Activated naive CD4-positive, alpha-beta T cell (primary cell): ENCODE results near the gene PPP3R1.

ENCODE experiments used
- DNase-seq, 4 experiments: peaks; one replicate each; lab custom pipeline; 2025; lab: John Stamatoyannopoulos, UW

Gene PPP3R1

DNA sequence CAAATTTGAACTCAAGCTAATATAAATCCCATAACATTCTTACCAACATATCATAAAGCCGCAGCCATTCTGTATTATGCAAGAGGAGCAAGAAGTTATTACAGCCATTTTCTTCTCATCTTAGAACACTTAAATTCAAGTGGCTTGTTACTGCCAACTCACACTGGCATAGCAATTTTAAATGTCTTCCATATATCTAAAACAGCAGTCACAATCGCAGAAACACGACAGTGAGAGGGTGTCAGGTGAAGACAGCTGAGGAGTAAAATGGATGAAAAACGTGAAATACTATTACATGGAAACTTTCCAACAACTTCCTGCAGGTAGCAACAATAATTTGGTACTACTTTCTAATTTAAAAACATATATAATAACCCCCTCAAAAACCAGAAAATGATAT, 17.9 kb downstream of the PPP3R1 start:
- DNase-seq = no peak

DNA sequence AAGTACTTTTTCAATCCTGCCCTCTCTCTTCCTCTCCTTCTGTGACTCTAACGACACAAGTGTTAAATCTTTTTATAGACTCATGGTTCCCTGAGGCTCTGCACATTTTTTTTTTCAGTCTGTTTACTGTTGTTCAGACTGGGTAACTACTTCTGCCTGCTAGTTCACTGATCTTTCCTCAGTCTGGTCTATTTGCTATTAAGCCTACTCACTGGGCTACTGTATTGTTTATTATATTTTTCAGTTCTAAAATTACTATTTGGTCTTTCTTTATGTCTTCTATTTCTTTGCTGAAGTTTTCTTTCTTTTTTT, 21.3 kb downstream of the PPP3R1 start:
- no peak for DNase-seq

DNA sequence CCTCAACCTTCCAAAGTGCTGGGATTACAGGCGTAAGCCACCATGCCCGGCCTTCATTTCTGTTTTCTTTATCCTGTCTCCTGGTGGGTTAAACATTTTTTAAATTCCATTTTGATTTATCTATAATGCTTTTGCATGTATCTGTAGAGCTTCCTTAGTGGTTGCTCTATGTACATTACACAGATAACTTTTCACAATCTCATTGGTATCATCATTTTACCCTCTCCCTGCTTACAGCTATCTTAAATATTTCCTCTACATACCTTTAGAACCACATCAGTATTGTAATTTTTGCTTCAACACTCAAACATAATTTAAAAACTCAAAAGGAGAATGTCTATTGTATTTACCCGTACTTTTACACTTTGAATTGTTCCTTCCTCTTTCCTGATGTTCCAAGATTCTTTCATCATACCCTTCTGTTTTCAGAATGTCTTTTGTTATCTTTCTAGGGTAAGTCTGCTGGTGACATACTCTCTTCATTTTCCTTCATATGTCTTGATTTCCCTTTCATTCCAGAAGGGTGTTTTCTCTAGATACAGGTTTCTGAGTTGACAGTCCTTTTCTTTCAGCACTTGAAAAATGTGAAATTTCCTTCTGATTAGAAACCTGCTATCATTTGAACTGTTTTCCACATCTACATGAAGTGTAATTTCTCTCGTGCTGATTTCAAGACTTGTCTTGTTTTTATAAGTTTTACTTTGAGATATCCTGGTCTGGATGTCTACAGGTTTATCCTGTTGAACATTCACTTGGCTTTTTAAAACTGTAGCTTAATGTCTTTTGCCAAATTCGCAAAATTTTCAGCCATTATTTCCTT, 21.9 kb downstream of the PPP3R1 start:
- no peak for DNase-seq

DNA sequence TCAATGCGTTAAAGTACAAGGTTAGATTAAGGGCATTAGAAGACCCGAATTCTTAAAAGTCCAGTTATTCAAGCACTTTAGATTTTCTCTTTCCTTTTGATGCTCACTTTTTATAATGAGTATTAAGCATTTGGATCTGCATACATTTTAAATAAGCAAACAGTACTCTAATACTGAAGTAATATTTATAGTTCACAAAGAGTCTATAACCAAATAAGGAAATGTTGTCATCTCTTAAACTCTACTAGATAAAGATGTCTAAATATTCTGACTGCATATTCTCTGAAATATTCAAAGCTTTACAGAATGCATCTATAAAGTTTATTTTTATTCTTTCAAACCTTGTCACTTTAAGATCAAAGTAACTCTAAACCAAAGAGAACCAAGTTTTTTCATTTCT, 25.5 kb downstream of the PPP3R1 start:
- no peak for DNase-seq

DNA sequence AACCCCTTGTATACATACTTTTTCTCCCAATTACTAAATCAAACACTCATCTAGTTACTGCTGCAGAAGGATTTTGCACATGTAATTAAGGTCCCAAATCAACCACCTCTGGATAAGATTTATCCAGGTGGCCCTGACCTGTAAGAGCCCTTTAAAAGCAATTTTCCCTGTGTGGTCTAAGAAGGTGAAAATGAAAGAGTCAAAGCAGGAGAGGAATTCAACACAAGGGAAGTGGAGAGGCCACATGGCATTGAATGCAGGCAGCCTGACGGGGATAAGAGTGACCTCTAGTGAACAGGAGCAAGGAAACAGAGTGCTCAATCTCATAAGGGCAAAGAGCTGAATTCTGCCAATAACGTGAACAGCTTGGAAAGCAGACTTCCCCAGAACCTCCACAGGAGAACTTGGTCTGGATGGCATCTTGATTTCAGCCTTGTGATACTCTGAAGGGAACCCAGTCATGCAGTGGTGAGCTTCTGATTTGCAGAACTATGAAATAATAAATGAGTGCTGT, 27.2 kb downstream of the PPP3R1 start:
- no peak for DNase-seq

DNA sequence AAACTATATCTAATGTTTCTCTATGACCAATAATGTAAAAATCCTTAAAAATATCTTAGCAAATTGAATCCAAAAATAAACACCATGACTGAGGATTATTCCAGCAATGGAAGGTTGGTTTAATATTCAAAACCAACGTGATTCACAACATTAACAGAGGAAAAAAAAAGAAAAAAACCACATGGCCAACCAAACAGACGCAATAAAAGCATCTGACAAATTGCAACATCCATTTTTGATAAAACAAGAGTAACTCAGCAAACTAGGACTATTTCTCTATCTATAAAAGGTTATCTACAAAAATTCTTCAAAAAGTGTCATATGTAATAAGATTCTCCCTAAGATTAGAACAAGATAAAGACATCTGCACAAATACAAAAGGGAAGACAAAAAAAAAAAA, 28.9 kb downstream of the PPP3R1 start:
- DNase-seq = no peak

DNA sequence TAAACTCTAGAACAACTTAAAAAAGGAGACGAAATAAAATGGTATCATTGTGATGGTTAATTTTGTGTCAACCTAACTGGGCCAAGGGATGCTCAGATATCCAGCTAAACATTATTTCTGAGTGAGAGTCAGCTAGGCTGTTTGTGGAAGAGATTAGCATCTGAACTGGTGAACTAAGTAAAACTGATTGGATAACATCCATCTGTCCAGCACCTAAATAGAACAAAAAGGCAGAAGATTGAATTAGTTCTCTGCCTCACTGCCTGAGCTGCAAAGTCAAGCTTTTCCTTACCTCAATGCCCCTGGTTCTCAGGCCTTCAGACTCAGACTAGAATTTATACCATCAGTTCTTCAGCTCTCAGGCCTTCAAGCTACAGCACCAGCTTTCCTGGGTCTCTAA, 30.0 kb downstream of the PPP3R1 start:
- DNase-seq = no peak

DNA sequence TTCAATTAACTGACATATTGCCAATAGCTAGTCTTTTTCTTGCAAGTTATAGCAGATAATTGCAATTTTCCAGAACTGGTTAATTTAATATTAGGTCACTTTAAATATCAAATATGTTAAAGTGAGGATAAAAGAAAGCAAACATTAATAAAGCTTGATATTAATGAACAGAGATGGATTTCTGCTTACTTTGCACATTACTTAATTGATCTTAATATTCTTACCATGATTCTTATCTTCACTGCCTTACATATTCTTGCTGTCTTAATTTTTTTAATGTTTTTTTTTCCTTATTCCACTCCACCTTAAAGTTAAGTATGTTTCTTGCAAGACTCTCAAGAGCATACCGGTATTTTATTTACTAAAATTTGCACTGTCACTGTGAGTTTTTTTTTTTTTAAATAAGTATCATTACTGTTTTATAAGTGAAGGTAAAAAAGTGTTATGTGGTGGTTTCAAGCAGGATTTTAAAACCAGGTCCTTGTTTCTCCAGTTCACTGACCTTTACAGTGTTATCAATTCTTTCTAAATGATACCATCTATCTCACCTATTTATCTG, 33.9 kb downstream of the PPP3R1 start:
- DNase-seq = no peak

DNA sequence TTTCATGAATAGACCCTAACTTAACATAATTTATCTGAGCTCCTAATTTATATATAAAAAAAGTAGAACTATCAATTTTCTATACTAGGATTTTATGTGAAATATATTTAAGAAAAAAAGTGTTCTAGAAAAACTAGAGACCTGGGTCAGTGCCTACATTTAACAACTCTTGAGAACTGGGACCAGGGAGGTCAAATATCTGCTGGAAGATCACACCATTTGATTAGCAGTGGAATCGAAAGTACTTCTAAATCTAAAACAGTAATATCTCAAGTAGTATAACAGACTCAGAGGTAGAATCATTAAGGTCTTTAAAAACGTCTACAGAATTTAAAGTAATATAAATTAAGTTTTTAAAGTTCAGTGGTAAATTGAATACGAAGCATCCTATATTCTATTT, 34.6 kb downstream of the PPP3R1 start:
- DNase-seq = no peak

DNA sequence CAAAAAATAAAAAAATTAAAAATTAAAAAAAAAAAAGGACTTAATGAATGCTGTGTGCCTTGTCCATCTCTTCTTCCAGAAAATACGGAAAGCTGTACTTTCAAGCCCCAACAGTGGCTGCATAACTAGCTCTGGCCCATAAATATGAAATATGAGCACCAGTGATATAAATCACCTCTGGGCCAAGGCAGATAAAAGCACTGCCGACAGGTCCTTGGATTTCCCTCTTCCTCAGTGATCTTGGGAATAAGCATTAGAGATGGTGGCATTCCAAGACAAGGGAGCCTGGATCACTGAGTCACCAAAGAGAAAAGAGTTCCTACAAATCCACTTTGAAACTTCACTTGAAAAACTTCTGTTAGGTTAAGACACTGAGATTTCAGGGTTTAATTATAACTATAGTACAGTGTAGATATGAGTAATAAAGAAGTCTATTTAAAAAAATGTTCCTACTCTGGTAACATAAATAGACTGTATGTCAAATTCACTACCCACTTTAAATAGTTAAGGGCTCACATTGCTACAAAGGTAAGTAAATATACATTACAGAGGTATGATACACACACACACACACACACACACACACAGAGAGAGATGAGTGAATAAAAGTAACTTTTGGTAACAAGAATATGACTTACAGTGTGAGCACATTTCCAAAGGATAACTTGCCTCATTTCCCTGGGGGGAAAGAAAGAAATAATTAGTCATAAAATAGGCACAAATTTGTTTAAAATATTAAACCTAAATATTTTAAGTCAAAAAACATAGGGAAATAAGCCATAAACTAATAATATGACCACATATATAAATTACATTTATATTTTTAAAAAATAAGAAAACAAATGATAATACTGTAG, 35.6 kb downstream of the PPP3R1 start:
- no peak for DNase-seq

DNA sequence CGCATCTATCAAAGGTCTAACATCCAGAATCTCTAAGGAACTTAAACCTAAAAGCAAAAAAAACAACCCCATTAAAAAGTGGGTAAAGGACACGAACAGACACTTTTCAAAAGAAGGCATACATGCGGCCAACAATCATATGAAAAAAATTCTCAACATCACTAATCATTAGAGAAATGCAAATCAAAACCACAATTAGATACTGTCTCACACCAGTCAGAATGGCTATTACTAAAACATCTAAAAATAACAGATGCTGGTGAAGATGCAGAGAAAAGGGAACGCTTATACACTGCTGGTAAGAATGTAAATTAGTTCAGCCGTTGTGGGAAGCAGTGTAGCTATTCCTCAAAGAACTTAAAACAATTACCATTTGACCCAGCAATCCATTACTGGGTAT, 38.0 kb downstream of the PPP3R1 start:
- no peak for DNase-seq

DNA sequence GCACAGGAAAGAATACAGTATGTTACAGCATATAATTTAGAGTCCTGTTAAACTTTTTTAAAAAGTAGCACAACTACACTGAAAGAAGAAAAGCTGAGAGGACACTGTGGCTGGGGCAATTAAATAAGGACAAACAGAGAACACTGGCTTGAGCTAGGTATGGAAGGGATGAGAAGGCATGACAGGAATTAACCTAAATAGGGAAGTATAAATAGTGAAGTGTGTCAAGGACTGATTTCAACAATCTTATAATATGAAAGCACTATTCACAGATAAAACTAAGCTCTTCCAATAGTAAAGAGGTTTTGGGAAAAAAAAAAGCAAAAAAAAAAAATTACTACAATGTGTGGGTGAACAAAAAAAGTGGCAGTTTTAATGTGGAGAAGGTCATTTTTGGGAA, 45.5 kb downstream of the PPP3R1 start:
- no peak for DNase-seq

DNA sequence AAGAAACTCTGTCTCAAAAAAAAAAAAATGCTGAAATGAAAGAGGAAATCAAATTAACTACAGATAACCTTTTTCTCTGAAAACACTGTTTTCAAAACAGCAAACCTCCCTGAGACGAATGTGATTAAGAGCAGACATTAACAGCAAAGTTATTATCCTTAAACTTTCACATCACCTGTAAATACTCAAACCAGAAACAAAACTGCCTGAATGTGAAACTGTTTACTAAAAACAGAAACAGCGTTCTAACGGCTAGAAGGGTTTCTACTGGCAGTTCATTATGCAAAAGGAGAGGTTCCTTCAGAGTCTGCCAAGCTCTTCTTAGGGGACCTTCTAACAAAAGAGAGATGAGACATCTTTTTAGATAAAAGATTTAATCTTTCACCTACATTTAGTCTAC, 48.7 kb downstream of the PPP3R1 start:
- DNase-seq = no peak

DNA sequence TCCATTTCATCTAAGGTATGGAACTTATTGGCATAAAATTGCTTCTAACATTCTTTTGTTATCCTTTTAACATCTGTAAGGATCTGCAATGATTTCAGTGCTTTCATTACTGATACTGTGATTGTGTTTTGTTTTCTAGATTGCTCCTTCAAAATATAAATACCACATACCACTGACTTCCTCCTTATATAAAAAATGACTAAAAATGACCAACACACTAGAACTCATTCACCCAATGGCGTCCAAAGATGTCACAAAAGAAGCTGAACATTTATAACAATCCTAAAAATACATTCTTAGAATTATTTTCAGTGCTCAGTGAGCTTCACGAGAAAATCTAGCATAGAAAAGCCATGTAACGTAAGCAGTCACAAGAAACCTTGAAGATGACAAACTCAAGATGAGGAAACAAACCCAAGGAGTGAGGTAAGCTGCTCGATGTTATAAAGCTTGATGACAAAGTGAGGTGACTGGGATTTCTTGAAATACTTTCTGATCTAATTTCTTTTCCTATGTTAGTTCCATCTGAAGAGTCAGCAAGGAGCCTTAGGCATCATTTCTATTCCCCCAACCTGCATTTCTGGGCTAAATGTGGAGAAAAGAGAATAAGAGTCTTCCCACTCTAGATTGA, 52.1 kb downstream of the PPP3R1 start:
- no peak for DNase-seq

DNA sequence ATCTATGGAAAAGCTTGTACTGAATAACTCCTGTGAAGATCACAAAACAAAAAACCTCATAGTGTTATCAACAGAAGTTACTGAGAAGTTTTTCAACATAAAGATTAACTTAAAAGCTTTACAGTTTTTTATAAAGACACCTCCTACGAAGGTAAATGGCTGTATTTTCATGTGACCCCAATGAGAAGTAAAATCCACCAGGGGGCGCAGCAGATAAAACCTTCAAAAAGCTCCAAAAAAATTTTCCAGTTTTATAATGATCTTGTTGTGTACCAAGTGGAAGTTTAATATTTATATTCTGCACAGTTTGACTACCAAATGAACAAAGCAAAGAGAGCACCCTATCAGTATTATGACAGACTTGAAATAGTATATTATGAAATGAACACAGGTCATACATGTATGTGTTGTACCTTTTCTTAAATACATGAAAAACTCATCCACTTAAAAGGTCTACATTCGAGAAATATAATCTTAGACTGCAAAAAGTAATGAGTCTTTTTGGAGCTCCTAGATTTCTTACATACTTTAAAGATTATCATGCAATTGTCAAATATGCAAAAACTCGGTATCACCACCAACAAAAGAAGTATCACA, 56.1 kb downstream of the PPP3R1 start:
- DNase-seq = peak in 1 of 4 experiments; percentile 4

DNA sequence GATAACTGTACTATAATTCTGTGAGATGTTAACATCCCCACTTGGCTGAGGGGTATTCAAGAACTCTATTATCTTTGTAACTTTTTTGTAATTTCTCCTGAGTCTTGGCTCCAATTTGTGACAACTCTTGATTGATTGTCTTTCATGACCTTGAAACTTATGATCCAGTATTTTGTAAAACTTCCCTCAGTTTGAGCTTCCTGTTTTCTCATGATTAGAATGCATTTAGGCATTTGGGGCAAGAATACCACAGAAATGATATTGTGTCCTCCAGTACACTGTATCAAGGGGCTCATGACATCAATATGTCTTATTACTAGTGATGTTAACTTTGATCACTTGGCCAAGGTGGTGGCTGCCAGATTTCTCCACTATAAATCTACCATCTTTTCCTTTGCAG, 57.2 kb downstream of the PPP3R1 start:
- DNase-seq = no peak

DNA sequence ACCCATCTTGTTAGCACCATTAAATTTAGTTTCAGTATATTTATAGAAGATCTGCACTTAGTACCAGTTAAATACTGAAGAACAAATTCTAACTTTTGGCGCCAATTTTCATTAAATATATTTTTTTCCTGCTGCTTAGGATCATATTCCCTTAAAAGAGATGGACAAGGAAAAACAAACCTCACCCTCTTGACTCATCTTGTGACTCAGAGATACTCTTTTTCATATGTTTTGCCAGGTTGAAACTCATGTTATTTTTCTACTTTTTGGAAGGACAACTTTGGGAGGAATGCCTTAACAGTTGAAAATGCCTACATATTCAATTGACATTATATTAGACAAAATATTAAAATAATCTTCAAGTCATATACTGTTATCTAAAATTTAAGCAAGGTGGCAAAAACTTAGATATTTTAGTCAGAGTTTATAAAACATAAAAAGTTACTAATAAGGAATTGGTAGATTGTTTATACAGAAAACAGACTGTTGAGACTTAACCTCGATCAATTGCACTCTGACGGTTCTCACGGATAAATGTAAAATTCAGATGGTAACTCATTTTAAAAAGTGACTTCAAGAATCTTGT, 58.5 kb downstream of the PPP3R1 start:
- no peak for DNase-seq

DNA sequence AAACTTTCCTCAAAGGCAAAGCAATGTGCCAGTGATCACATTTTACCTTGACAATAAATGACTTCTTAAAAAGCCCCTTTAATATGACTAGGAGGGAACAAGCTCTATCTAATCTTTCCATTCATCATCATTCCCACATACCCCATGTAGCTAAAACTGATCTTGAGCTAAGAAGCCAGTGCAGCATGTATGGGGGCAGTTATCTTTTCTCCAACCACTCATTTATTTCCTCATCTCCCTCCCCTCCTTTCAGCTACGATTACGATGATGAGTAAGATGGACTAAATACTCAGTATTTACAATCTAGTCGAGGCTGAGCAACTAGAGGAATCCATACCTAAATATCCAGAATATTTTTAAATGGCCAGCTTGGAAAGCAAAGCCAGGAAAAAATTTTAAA, 59.2 kb downstream of the PPP3R1 start:
- no peak for DNase-seq

DNA sequence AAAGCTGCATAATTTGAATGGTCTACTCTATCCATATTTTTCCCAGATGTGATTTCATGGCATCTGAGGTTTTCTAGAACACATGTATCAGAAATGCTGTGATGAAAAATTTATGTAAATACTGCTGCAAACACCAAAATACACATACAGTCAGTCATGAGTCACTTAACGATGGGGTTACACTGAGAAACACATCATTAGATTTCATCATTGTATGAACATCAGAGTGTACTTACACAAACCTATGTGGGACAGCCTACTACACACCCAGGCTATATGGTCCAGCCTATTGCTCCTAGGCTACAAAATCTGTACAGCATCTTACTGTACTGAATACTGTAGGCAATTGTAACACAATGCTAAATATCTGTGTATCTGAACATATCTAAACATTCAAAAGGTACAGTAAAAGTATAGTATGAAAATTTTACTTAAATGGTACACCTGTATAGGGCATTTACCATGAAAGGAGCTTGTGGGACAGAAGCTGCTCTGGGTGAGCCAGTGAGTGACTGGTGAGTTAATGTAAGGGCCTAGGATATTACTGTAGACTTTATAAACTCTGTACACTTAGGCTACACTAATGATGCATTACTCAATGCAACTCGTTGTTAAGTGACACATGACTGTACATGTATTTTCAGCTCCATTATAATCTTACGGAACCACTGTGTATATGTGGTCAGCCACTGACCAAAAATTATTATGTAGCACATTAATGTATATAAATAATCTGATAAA, 61.2 kb downstream of the PPP3R1 start:
- no peak for DNase-seq

DNA sequence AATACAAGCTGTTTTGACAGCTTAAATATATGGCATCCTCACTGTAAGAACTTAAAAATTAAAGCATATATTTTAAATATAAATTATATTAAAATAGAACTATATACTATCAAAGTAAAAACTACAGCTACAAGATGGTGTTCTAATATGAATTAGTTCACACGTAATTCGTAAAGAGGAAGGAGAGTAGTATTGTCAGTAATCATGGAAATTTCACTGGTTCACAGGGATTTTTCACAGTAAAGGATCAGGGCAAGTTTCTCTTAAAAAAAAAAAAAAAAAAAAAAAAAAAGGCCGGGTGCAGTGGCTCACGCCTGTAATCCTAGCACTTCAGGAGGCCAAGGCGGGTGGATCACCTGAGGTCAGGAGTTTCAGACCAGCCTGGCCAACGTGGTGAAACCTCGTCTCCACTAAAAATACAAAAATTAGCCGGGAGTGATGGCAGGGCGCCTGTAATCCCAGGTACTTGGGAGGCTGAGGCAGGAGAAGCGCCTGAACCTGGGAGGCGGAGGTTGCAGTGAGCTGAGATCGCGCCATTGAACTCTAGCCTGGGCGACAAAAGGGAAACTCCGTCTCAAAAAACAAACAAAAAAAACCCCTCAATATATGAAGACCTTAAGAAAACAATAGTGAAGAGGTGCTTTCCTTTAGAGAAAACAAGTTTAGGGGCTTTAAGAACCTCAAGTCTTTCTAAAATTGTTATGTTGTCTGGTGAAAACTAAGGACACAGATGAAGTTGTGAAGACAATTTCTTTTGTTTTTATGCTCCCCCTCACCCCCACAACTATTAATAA, 62.1 kb downstream of the PPP3R1 start:
- no peak for DNase-seq
